ENCODE results near the gene TEDC2. TPM values are rescaled to one million over a fixed set of nuclear protein-coding genes. Genes with fewer than 3 reads are reported as not detected.

Gene TEDC2
- total RNA-seq, 3 donors from 2014 or later (not counting 1 experiment from before 2014, with no cell fraction given) = 0.47 to 2.2 (median 0.55) TPM

GRCh38 chr16:2468233-2468724, 8.4 kb downstream of the TEDC2 start:
- ATAC-seq = peak in 2 of 3 donors; percentile 63 to 64
- H3K36me3 Mint-ChIP-seq = no peaks in the 10 kb centered on the region
- H3K27ac Mint-ChIP-seq = no peak overlapping the region
- Histone ChIP-seq H3K27me3 (ENCODE audit: control insufficient read depth, insufficient read depth, low read length) (peaks cover 39% of the 10 kb centered on the region), H3K27ac (ENCODE audit: low read length) (no peak overlapping the region), H3K36me3 (ENCODE audit: control insufficient read depth, insufficient read depth, low read length) (no peaks in the 10 kb centered on the region), H3K4me3 (ENCODE audit: low read length) (no peak overlapping the region), H3K4me1 (ENCODE audit: control insufficient read depth, insufficient read depth, low read length) (peaks cover 33% of the 10 kb centered on the region), H3K9me3 (ENCODE audit: control insufficient read depth, insufficient read depth, low read length) (no peaks in the 10 kb centered on the region)
- H3K4me1 Mint-ChIP-seq = peaks cover 0 to 21% of the 10 kb centered on the region in 2 donors
- under 1% methylated on average over 38 of the region's 38 CpGs for WGBS (ENCODE audit: insufficient coverage)
- H3K4me3 Mint-ChIP-seq = peak overlapping the region; percentile 28
- DNase-seq = peak in 1 of 2 donors; percentile 53
- no peaks in the 10 kb centered on the region for H3K9me3 Mint-ChIP-seq
- peaks cover 12 to 19% of the 10 kb centered on the region in 2 donors for H3K27me3 Mint-ChIP-seq (ENCODE audit: low read depth in 2 of 2)
- intact Hi-C loops (cut with micrococcal nuclease) = no loop called here
- no peak for TF ChIP-seq CTCF (IDR thresholded peaks at IDR 0.05)

- ATAC-seq (no peak), DNase-seq (no peak)
- intact Hi-C loops (cut with micrococcal nuclease) = no loop called here
- Mint-ChIP-seq H3K27ac (no peak overlapping the region), H3K9me3 (no peaks in the 10 kb centered on the region), H3K4me3 (no peak overlapping the region), H3K27me3 (ENCODE audit: low read depth in 2 of 2) (peaks cover 12 to 20% of the 10 kb centered on the region in 2 donors), H3K4me1 (peaks cover 0 to 24% of the 10 kb centered on the region in 2 donors), H3K36me3 (no peaks in the 10 kb centered on the region)
- H3K9me3 ChIP-seq (ENCODE audit: control insufficient read depth, insufficient read depth, low read length) = no peaks in the 10 kb centered on the region
- no peaks in the 10 kb centered on the region for H3K36me3 ChIP-seq (ENCODE audit: control insufficient read depth, insufficient read depth, low read length)
- no peak overlapping the region for H3K27ac ChIP-seq (ENCODE audit: low read length)
- no peak overlapping the region for H3K4me3 ChIP-seq (ENCODE audit: low read length)
- peaks cover 41% of the 10 kb centered on the region for H3K27me3 ChIP-seq (ENCODE audit: control insufficient read depth, insufficient read depth, low read length)
- 21% methylated on average over 12 of the region's 14 CpGs for WGBS (ENCODE audit: insufficient coverage)
- peaks cover 36% of the 10 kb centered on the region for H3K4me1 ChIP-seq (ENCODE audit: control insufficient read depth, insufficient read depth, low read length)
- TF ChIP-seq CTCF (IDR thresholded peaks at IDR 0.05) = no peak
These were observed 9.0 kb downstream of the TEDC2 start for GRCh38 chr16:2468725-2469398.

- peaks cover 0 to 24% of the 10 kb centered on the region in 2 donors for H3K4me1 Mint-ChIP-seq
- H3K9me3 ChIP-seq (ENCODE audit: control insufficient read depth, insufficient read depth, low read length) = no peaks in the 10 kb centered on the region
- H3K27ac ChIP-seq (ENCODE audit: low read length) = no peak overlapping the region
- intact Hi-C loops (cut with micrococcal nuclease) = no loop called here
- no peak overlapping the region for H3K27ac Mint-ChIP-seq
- no peaks in the 10 kb centered on the region for H3K36me3 Mint-ChIP-seq
- no peak for ATAC-seq
- no peak for DNase-seq
- peaks cover 12 to 20% of the 10 kb centered on the region in 2 donors for H3K27me3 Mint-ChIP-seq (ENCODE audit: low read depth in 2 of 2)
- TF ChIP-seq CTCF (IDR thresholded peaks at IDR 0.05) = no peak
- H3K27me3 ChIP-seq (ENCODE audit: control insufficient read depth, insufficient read depth, low read length) = peaks cover 41% of the 10 kb centered on the region
- no peak overlapping the region for H3K4me3 ChIP-seq (ENCODE audit: low read length)
- peaks cover 40% of the 10 kb centered on the region for H3K4me1 ChIP-seq (ENCODE audit: control insufficient read depth, insufficient read depth, low read length)
- WGBS (ENCODE audit: insufficient coverage) = 67% methylated on average over 15 of the region's 16 CpGs
- peak overlapping the region; percentile 49 for H3K4me3 Mint-ChIP-seq
- H3K36me3 ChIP-seq (ENCODE audit: control insufficient read depth, insufficient read depth, low read length) = no peaks in the 10 kb centered on the region
- H3K9me3 Mint-ChIP-seq = no peaks in the 10 kb centered on the region
These were observed 9.7 kb downstream of the TEDC2 start for GRCh38 chr16:2469399-2470233.
